COLO668 (cell line): ENCODE measurements around the gene FLYWCH2.
"Not testable (repeated sequence)": the region's sequence is repeated elsewhere in the genome, so short reads cannot be mapped to it uniquely, and the experiment has no call there.

Experiments used
- DNase-seq: peaks from one replicate; lab custom pipeline; 2025; ENCODE audit not compliant: unreplicated experiment; lab: John Stamatoyannopoulos, UW

FLYWCH2 gene

DNA sequence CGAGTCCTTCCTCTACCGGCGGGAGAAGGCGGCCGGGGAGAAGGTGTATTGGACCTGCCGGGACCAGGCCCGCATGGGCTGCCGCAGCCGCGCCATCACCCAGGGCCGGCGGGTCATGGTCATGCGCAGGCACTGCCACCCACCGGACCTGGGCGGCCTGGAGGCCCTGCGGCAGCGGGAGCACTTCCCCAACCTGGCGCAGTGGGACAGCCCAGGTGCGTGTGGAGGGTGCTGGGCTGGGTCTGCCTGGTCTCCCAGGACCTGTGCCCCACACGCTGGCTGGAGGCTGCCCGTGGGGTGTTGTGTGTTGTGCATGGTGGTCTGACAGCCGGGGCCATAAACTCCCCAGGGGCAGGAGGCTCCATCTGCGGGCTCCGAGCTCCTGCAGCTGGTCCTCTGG is 54.2 kb downstream of the FLYWCH2 start:
- DNase-seq, result no peak

DNA sequence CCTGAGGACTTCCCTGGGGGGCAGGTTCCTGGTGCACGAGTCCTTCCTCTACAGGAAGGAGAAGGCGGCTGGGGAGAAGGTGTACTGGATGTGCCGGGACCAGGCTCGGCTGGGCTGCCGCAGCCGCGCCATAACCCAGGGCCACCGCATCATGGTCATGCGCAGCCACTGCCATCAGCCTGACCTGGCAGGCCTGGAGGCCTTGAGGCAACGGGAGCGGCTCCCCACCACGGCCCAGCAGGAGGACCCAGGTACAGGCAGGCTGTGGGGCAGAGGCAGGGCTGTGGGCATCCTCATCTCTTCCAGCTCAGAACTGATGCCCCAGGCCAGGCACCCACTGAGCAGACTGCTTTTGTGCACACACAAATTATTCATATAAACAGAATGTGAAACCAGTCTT is 55.2 kb downstream of the FLYWCH2 start:
- no peak for DNase-seq

DNA sequence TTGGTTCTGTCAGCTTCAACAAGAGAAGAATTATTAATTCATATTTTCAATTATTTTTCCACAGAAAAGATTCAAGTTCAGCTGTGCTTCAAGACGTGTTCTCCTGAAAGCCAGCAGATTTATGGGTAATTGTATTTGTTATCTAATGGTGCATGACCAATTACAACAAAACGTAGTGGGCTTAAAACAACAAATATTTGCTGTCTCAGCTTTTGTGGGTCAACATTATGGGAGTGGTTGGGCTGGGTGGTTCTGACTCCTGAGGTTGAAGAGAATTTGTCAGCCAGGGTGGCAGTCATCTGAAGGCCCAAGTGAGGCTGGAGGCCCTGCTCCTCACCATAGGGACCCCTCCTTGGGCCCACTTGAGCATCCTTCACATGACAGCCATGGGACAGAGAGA is 57.0 kb downstream of the FLYWCH2 start:
- DNase-seq, result no peak

DNA sequence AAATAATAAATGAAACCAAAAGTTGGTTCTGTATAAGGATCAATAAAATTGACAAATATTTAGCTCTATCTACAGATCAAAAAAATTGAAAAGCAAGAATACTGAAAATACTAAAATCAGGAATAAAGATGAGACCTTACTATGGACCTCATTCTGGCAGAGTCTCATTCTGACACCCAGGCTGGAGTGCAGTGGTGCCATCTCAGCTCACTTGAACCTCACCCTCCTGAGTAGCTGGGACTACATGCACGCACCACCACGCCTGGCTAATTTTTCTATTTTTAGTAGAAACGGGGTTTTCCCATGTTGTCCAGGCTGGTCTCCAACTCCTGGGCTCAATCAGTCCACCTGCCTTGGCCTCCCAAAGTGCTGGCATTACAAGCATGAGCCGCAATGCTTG is 59.0 kb downstream of the FLYWCH2 start:
- DNase-seq, result no peak

DNA sequence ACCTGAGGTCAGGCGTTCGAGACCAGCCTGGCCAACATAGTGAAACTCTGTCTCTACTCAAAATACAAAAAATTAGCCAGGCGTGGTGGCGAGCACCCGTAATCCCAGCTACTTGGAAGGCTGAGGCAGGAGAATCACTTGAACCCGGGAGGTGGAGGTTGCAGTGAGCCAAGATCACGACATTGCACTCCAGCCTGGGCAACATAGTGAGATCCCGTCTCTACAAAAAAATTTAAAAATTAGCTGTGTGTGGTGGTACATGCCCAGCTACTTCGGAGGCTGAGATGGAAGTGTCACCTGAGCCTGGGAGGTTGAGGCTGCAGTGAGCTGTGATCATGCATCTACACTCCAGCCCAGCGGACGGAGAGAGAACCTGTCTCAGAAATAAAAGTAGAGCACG is 60.7 kb downstream of the FLYWCH2 start:
- DNase-seq, result not testable (repeated sequence)

DNA sequence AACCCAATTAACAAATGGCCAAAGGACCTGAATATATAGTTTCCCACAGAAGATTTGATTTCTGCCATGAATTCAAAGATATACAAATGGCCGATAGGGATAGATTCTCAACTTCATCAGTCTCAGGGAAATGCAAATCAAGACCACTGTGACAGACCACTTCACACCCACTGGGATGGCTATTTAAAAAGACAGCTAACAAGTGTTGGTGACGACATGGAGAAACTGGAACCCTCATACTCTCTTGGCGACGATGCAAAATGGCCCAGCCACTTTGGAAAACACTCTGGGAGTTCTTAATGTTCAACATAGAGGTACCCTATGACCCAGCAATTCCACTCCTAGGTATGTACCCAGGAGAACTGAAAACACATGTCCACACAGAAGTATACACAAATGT is 63.6 kb downstream of the FLYWCH2 start:
- DNase-seq, result no peak
